A549 treated with AZD2906 at 1 μM for 4 hours (cell line): Measurements from ENCODE around the gene AMIGO2. TPM values are rescaled to one million over a fixed set of nuclear protein-coding genes. Genes with fewer than 3 reads are reported as not detected.

Experiments used
- total RNA-seq: library from RNA; stranded (reverse); fragments of 200-300 nt; extraction: Qiagen RNA extraction; gene quantifications from 5 replicates; pipeline ENCODE4 v1.2.3, GENCODE V29; 2022

The AMIGO2 gene
- total RNA-seq: 47.0 to 69.7 TPM (median 67.3 TPM) in 5 replicates

GRCh38 chr12:47079468-47079980 lies at the start of gene AMIGO2, which contains the start of gene PCED1B:
Gene AMIGO2, minus strand, starts transcription at chr12:47079959. Its CDS starts 957 bp downstream, at chr12:47079002.
Gene PCED1B, plus strand, starts transcription at chr12:47079621. Its CDS starts 155,443 bp downstream, at chr12:47235064.

Other genes with a start within 250 kb of the AMIGO2 start
- 13.8 to 18.8 TPM (median 16.5 TPM) in 5 replicates for gene PCED1B, start 338 bp downstream of the AMIGO2 start, total RNA-seq